HEK293 (cell line): ENCODE data around the gene EREG.

ENCODE experiments used
- HOXC10 ChIP-seq: sonication (generic); formaldehyde crosslinking; IDR thresholded peaks from 2 replicates; pipeline ENCODE4 v1.8.1; 2023; ENCODE audit warnings: mild to moderate bottlenecking, missing genetic modification reagents
- PRDM1 ChIP-seq: fragments of 450-650 bp; formaldehyde crosslinking; IDR thresholded peaks from 2 replicates; pipeline ENCODE4; 2016; ENCODE audit warnings: missing biosample characterization, missing genetic modification characterization
- SCRT2 ChIP-seq: fragments of 450-650 bp; formaldehyde crosslinking; IDR thresholded peaks from 2 replicates; pipeline ENCODE4 v1.5.1; 2016; ENCODE audit warnings: missing biosample characterization, missing genetic modification characterization
- ZNF211 ChIP-seq: fragments of 450-650 bp; formaldehyde crosslinking; IDR thresholded peaks from 2 replicates; pipeline ENCODE4 v1.5.1; 2016; ENCODE audit warnings: low read depth, missing biosample characterization, missing genetic modification characterization
- ZNF274 ChIP-seq, 2 experiments: fragments of 200-500 bp in 1 of 2; fragments of 450-650 bp in 1 of 2; sonication (Bioruptor generic) in 1 of 2; formaldehyde crosslinking in 1 of 2; IDR thresholded peaks; 2 replicates each; pipeline versions ENCODE4 v1.5.1 to v1.6.1; 2014 to 2016; ENCODE audit warnings: borderline replicate concordance in 1 of 2, inconsistent platforms in 1 of 2, low read length in 1 of 2, missing biosample characterization in 1 of 2, missing genetic modification characterization in 1 of 2
- ZNF677 ChIP-seq: fragments of 450-650 bp; IDR thresholded peaks from 2 replicates; pipeline ENCODE4 v1.5.0; 2018; ENCODE audit warnings: missing biosample characterization, mild to moderate bottlenecking, missing genetic modification characterization, moderate library complexity
- TF ChIP-seq, protein P1 (sequence below): fragments of 450-650 bp; formaldehyde crosslinking; IDR thresholded peaks from 2 replicates; pipeline ENCODE4 v1.5.1; 2016; ENCODE audit warnings: missing biosample characterization, missing genetic modification characterization
- TF ChIP-seq, protein P2 (sequence below): fragments of 450-650 bp; formaldehyde crosslinking; IDR thresholded peaks from 2 replicates; pipeline ENCODE4 v1.5.1; 2016; ENCODE audit warnings: missing biosample characterization, missing genetic modification characterization
- TF ChIP-seq, protein P3 (sequence below): fragments of 450-650 bp; formaldehyde crosslinking; IDR thresholded peaks from 2 replicates; pipeline ENCODE4 v1.5.1; 2016; ENCODE audit warnings: missing biosample characterization, missing genetic modification characterization, borderline replicate concordance

DNA sequence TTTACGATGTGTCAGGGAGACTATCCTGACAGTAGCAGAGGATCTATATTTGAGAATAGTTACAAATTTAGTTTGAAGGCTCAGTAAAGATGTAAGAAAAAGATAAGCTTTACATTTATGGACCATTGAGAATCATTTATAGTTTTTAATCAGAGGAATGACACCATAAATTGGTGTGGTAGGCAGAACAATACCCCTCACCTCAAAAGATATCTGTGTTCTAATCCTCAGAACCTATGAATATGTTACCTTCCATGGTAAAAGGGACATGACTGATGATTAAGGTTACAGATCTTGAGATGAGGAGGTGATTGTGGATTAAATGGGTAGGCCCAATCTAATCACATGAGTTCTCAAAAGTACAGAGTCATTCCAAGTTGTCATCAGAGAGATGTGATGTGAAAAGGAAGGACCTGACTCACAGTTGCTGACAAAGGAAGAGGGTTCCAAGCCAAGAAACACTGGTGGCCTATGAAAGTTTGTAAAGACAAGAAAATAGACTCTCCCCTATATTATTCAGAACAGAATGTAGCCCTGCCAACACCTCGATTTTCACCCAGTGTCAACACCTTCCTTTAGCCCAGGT lies 27.0 kb downstream of the EREG start:
- TF ChIP-seq, protein P1, sequence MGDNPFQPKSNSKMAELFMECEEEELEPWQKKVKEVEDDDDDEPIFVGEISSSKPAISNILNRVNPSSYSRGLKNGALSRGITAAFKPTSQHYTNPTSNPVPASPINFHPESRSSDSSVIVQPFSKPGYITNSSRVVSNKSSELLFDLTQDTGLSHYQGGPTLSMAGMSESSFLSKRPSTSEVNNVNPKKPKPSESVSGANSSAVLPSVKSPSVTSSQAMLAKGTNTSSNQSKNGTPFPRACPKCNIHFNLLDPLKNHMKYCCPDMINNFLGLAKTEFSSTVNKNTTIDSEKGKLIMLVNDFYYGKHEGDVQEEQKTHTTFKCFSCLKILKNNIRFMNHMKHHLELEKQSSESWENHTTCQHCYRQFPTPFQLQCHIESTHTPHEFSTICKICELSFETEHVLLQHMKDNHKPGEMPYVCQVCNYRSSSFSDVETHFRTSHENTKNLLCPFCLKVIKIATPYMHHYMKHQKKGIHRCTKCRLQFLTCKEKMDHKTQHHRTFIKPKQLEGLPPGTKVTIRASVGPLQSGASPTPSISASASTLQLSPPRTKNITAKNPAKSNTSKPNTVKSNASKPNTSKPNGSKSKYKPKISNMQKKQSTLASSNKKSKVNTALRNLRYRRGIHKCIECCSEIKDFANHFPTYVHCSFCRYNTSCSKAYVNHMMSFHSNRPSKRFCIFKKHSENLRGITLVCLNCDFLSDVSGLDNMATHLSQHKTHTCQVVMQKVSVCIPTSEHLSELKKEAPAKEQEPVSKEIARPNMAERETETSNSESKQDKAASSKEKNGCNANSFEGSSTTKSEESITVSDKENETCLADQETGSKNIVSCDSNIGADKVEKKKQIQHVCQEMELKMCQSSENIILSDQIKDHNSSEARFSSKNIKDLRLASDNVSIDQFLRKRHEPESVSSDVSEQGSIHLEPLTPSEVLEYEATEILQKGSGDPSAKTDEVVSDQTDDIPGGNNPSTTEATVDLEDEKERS (tag by site-specific recombination), result no peak
- TF ChIP-seq ZNF274 (IDR thresholded peaks at IDR 0.05; ENCODE audit: low read length) (no peak), ZNF274 (tag by site-specific recombination; IDR thresholded peaks at IDR 0.05; ENCODE audit: borderline replicate concordance) (no peak), HOXC10 (no peak), SCRT2 (tag by site-specific recombination) (no peak), PRDM1 (tag by site-specific recombination) (no peak), ZNF211 (no peak), ZNF677 (tag by site-specific recombination) (no peak)
- TF ChIP-seq, protein P2, sequence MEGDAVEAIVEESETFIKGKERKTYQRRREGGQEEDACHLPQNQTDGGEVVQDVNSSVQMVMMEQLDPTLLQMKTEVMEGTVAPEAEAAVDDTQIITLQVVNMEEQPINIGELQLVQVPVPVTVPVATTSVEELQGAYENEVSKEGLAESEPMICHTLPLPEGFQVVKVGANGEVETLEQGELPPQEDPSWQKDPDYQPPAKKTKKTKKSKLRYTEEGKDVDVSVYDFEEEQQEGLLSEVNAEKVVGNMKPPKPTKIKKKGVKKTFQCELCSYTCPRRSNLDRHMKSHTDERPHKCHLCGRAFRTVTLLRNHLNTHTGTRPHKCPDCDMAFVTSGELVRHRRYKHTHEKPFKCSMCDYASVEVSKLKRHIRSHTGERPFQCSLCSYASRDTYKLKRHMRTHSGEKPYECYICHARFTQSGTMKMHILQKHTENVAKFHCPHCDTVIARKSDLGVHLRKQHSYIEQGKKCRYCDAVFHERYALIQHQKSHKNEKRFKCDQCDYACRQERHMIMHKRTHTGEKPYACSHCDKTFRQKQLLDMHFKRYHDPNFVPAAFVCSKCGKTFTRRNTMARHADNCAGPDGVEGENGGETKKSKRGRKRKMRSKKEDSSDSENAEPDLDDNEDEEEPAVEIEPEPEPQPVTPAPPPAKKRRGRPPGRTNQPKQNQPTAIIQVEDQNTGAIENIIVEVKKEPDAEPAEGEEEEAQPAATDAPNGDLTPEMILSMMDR, result no peak
- TF ChIP-seq, protein P3, sequence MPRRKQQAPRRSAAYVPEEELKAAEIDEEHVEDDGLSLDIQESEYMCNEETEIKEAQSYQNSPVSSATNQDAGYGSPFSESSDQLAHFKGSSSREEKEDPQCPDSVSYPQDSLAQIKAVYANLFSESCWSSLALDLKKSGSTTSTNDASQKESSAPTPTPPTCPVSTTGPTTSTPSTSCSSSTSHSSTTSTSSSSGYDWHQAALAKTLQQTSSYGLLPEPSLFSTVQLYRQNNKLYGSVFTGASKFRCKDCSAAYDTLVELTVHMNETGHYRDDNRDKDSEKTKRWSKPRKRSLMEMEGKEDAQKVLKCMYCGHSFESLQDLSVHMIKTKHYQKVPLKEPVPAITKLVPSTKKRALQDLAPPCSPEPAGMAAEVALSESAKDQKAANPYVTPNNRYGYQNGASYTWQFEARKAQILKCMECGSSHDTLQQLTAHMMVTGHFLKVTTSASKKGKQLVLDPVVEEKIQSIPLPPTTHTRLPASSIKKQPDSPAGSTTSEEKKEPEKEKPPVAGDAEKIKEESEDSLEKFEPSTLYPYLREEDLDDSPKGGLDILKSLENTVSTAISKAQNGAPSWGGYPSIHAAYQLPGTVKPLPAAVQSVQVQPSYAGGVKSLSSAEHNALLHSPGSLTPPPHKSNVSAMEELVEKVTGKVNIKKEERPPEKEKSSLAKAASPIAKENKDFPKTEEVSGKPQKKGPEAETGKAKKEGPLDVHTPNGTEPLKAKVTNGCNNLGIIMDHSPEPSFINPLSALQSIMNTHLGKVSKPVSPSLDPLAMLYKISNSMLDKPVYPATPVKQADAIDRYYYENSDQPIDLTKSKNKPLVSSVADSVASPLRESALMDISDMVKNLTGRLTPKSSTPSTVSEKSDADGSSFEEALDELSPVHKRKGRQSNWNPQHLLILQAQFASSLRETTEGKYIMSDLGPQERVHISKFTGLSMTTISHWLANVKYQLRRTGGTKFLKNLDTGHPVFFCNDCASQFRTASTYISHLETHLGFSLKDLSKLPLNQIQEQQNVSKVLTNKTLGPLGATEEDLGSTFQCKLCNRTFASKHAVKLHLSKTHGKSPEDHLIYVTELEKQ, result no peak
